Skeletal muscle tissue (tissue), 4 donors: ENCODE data around the gene TMPRSS4. TPM values are rescaled to one million over a fixed set of nuclear protein-coding genes. Genes with fewer than 3 reads are reported as not detected.
A peak's percentile ranks its signal among the peaks of the same experiment; 100 is the strongest.

ENCODE experiments used
- H3K27ac ChIP-seq: one replicate; pipeline ENCODE4 v1.7.0; 2013; ENCODE audit warnings: mild to moderate bottlenecking, low read depth, low read length, inconsistent platforms
- H3K27me3 ChIP-seq, 3 donors: one replicate each; pipeline ENCODE4 v1.7.0; 2013; ENCODE audit warnings: low read length in 3 of 3; ENCODE audit not compliant: control insufficient read depth in 3 of 3, insufficient read depth in 3 of 3
- H3K36me3 ChIP-seq, 3 donors: one replicate each; pipeline ENCODE4 v1.7.0; 2013; ENCODE audit warnings: low read length in 3 of 3; ENCODE audit not compliant: control insufficient read depth in 3 of 3, insufficient read depth in 3 of 3
- H3K4me1 ChIP-seq, 3 donors: one replicate each; pipeline ENCODE4 v1.7.0; 2013; ENCODE audit warnings: low read length in 3 of 3, mild to moderate bottlenecking in 3 of 3; ENCODE audit not compliant: control insufficient read depth in 3 of 3, insufficient read depth in 3 of 3
- H3K4me3 ChIP-seq, 3 donors: one replicate each; pipeline ENCODE4 v1.7.0; 2013; ENCODE audit warnings: low read length in 3 of 3
- H3K9ac ChIP-seq, 3 donors: one replicate each; pipeline ENCODE4 v1.7.0; 2013; ENCODE audit warnings: low read length in 3 of 3, mild to moderate bottlenecking in 3 of 3, moderate library complexity in 2 of 3, low read depth in 1 of 3
- H3K9me3 ChIP-seq, 3 donors: one replicate each; pipeline ENCODE4 v1.7.0; 2013; ENCODE audit warnings: low read length in 3 of 3; ENCODE audit not compliant: control insufficient read depth in 3 of 3
- total RNA-seq: library from RNA; depleted of rRNA; stranded (reverse); fragments of >200 nt; gene quantifications from one replicate; pipeline ENCODE4 v1.2.3, GENCODE V29; 2014
- donor health status: Osteomylitis.

The TMPRSS4 gene
- total RNA-seq, 1 donor from 2014 or later: not detected

GRCh38 chr11:118074785-118075184, 2.1 kb upstream of the TMPRSS4 start:
- peaks cover 0 to 8% (median 4%) of the 10 kb centered on the region in 3 donors for H3K4me1 ChIP-seq
- H3K27ac ChIP-seq: no peak overlapping the region
- H3K27me3 ChIP-seq: peaks cover 0 to 2% (median 0%) of the 10 kb centered on the region in 3 donors
- no peak overlapping the region for H3K4me3 ChIP-seq
- no peak overlapping the region for H3K9ac ChIP-seq
- no peaks in the 10 kb centered on the region for H3K36me3 ChIP-seq
- no peaks in the 10 kb centered on the region for H3K9me3 ChIP-seq

GRCh38 chr11:118078911-118079411, 2.1 kb downstream of the TMPRSS4 start:
- Histone ChIP-seq H3K9ac (no peak overlapping the region), H3K4me1 (peaks cover 1 to 14% (median 12%) of the 10 kb centered on the region in 3 donors), H3K36me3 (no peaks in the 10 kb centered on the region), H3K27me3 (peaks cover 0 to 2% (median 0%) of the 10 kb centered on the region in 3 donors), H3K27ac (no peak overlapping the region), H3K9me3 (no peaks in the 10 kb centered on the region), H3K4me3 (no peak overlapping the region)

DNA sequence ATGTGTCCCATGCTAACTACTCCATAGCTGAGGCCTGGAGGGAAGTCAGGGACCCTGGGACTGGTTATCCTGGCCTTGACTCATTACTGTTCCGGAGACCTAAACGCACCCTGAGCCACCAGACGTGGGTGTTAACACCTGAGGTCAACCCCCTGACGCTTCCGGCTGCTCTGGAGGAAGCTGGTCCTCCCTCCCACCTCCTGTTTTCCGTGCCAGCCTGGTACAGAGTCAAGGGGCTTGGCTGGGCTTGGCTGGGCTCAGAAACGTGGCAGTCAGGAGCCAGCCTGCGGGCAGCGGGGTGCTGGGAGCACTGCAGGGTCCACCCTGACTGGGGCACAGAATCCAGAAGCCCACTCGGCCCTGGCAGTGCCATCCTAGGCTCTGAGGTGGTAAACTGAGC, 2.6 kb downstream of the TMPRSS4 start:
- Histone ChIP-seq H3K9me3 (no peaks in the 10 kb centered on the region), H3K27me3 (peaks cover 0 to 2% (median 0%) of the 10 kb centered on the region in 3 donors), H3K4me1 (peaks cover 6 to 18% (median 17%) of the 10 kb centered on the region in 3 donors), H3K36me3 (no peaks in the 10 kb centered on the region), H3K27ac (no peak overlapping the region), H3K4me3 (no peak overlapping the region), H3K9ac (no peak overlapping the region)

DNA sequence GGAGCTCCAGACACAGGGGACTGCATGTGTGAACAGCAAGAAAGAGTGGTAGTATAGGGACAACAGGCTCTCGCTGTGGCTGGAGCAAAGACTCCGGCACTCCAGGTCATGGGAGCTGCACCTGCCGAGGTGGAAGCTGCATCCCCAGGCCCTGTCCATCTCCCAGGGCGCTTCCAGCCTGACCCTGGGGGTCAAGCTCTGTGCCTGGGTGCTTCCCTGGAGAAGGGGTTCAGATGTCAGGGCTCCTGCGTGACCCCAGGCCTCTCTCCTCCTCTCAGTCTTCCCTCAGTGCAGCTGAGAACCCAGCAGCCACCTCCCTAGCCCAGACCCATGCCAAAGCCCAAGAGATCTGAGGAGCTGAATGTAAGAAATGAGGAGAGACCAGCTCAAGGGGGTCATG, 3.4 kb downstream of the TMPRSS4 start:
- Histone ChIP-seq H3K4me3 (no peak overlapping the region), H3K9me3 (no peaks in the 10 kb centered on the region), H3K27ac (no peak overlapping the region), H3K9ac (no peak overlapping the region), H3K4me1 (peaks cover 11 to 22% (median 21%) of the 10 kb centered on the region in 3 donors), H3K27me3 (no peaks in the 10 kb centered on the region), H3K36me3 (no peaks in the 10 kb centered on the region)

DNA sequence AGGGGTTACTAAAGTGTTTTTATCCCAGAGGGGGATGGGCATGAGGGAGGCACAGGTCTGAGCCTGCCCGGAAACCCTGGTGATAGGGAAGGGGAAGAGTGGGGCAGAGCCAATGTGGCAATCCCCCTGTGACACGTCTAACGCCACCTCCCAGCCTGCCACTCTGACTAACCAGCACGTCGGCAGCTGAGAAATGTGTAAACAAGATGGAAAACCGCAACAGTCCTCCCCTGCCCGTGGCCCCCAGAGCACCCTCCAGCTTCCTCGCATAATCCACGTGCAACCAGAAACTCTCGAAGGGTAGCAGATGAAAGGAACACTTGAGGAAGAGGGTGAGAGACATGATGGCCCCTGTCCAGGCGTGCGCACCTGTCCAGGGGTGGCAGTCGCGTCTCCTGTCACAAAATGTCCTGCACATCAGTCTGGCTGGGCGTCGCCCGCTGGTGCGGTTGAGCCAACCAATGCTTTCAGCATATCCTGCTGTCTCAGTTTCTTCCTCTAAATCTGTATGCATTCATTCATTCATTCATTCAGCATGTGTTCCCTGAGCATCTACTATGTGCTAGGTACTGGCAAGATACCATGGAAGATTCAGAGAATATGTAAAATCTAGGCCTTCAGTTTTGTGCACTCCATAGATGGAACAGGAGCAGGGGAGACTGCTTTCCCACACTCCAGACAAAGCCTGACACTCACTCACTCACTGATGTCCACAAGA, 4.5 kb downstream of the TMPRSS4 start:
- H3K36me3 ChIP-seq: no peaks in the 10 kb centered on the region
- peaks cover 12 to 27% (median 21%) of the 10 kb centered on the region in 3 donors for H3K4me1 ChIP-seq
- no peaks in the 10 kb centered on the region for H3K9me3 ChIP-seq
- H3K4me3 ChIP-seq: no peak overlapping the region
- no peaks in the 10 kb centered on the region for H3K27me3 ChIP-seq
- no peak overlapping the region for H3K9ac ChIP-seq
- no peak overlapping the region for H3K27ac ChIP-seq

DNA sequence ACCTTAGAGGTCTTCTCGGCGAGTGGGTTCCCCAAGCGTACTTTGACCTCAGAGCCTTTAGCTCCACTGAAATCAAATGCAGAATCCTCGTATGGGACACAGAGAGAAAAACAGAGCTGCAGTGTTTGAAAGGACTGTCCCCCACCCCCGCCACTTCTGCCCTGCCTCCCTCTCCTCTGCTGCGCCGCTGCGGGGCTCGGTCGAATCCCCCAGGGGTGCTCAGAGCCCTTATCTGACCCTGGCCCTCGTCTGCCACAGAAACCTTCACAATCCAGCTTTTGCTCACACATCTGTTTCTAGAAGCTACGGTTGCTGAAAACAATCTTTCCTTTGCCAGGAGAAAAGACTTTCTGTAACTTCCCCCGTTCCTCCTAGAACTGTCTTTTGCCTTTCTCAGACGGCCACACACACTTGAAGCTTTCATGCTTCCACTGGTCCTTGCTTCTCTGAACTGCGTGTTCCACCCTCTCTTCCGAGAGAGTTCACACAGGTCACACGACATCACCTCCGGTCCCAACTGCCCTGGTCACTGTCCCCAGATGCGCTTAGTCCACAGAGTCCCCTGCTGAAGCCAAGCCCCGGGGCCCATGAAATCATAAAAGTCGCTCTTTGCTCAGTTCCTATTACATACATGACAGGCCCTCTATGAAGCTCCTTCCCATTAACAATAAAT, 6.1 kb downstream of the TMPRSS4 start:
- peaks cover 17 to 29% (median 21%) of the 10 kb centered on the region in 3 donors for H3K4me1 ChIP-seq
- H3K9me3 ChIP-seq: peaks cover 0 to 7% (median 0%) of the 10 kb centered on the region in 3 donors
- H3K27ac ChIP-seq: no peak overlapping the region
- no peaks in the 10 kb centered on the region for H3K36me3 ChIP-seq
- no peaks in the 10 kb centered on the region for H3K27me3 ChIP-seq
- H3K9ac ChIP-seq: peak overlapping the region; percentile 7 to 40 (median 21)
- no peak overlapping the region for H3K4me3 ChIP-seq

GRCh38 chr11:118084247-118084646, 7.4 kb downstream of the TMPRSS4 start:
- H3K9me3 ChIP-seq: peaks cover 0 to 7% (median 0%) of the 10 kb centered on the region in 3 donors
- no peak overlapping the region for H3K4me3 ChIP-seq
- H3K36me3 ChIP-seq: no peaks in the 10 kb centered on the region
- peak overlapping the region; percentile 81 for H3K27ac ChIP-seq
- peak overlapping the region; percentile 6 to 68 (median 39) for H3K9ac ChIP-seq
- H3K27me3 ChIP-seq: no peaks in the 10 kb centered on the region
- H3K4me1 ChIP-seq: peaks cover 17 to 29% (median 21%) of the 10 kb centered on the region in 3 donors

DNA sequence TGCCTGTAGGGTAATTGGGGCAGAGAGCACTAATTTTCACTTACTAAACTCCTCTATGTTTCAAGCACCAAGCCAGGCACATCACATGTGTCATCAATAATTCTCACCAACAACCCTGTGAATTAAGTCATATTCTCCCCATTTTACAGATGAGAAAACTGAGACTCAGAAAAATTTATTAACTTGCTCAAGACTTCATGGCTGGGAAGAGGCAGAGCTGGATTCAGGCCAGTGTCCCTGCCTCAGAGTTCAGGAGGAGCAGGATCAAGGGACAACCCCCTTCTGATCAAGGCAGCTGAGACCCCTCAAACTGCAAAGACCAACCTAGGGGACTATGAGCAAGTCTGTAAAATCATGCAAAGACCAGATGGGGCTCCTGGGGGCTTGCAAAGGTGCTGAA, 7.8 kb downstream of the TMPRSS4 start:
- peak overlapping the region in 1 of 3 donors; percentile 52 for H3K9ac ChIP-seq
- H3K27ac ChIP-seq: peak overlapping the region; percentile 81
- H3K27me3 ChIP-seq: no peaks in the 10 kb centered on the region
- H3K9me3 ChIP-seq: peaks cover 0 to 7% (median 0%) of the 10 kb centered on the region in 3 donors
- no peaks in the 10 kb centered on the region for H3K36me3 ChIP-seq
- H3K4me3 ChIP-seq: no peak overlapping the region
- H3K4me1 ChIP-seq: peaks cover 17 to 29% (median 21%) of the 10 kb centered on the region in 3 donors

DNA sequence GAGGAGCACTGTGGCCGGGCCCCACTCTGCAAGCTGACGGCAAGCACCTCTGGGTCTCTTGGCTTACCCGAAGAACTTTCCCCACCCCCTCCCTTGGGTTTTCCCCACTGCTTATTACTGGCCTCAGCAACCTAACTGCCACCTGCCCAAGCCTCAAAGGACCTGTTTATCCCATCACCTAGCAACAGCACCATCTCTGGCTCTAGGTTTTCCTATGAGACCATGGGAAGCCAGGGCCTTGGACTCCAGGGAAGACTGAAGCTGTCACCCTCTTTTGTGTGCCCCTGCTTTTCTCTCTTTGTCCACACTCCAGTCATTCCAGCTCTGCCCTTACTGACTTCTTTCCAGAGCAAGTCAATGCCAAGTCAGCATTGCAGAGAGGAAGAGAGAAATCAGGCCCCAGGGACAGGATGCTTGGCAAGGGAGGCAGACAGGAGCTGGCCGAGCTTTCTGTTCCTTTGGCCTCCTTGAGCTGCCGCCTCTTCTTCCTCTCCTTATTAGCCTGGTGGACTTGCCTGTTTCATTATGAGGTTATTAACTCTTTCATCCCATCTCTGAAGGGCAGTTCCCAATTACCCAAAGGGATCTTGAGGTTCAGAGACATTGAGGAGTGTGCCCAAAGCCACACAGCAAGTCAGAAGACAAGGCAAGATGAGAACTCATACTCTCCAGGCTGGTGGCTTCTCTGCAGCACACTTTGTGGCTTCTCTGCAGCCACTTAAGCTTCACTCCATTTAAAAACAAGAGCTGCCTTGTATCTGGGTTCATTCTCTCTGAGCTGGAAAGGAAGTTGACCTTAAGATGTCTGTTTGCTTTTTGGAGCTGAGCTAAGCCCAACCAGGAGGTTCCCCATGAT, 10.3 kb downstream of the TMPRSS4 start, which contains the start of gene SMIM35:
Gene SMIM35 (minus strand): TSS at position 51 of the 856 bp plus-strand sequence. CDS start 206 bp downstream, outside the sequence.
- H3K27me3 ChIP-seq: no peaks in the 10 kb centered on the region
- no peaks in the 10 kb centered on the region for H3K36me3 ChIP-seq
- H3K4me1 ChIP-seq: peaks cover 17 to 29% (median 21%) of the 10 kb centered on the region in 3 donors
- no peak within 1 kb of the TSS for H3K27ac ChIP-seq
- peaks cover 0 to 7% (median 0%) of the 10 kb centered on the region in 3 donors for H3K9me3 ChIP-seq
- H3K9ac ChIP-seq: no peak within 1 kb of the TSS
- no peak within 1 kb of the TSS for H3K4me3 ChIP-seq
